HepG2 (cell line): ENCODE data around the gene MTA2. TPM values are rescaled to one million over a fixed set of nuclear protein-coding genes. Genes with fewer than 3 reads are reported as not detected.

Source experiments
- ARID3A ChIP-seq: IDR thresholded peaks from 2 replicates; pipeline ENCODE4 v1.6.1; 2012; ENCODE audit warnings: low read depth, low read length, improper control_type of control experiment
- ATF6 ChIP-seq: sonication (generic); formaldehyde crosslinking; conservative IDR thresholded peaks from 2 replicates; pipeline ENCODE4 v1.4.0; 2020; ENCODE audit warnings: missing genetic modification reagents
- ATF7-NPFF ChIP-seq: sonication (generic); formaldehyde crosslinking; IDR thresholded peaks from 2 replicates; pipeline ENCODE4 v1.8.1; 2023; ENCODE audit warnings: mild to moderate bottlenecking, low read depth, missing genetic modification reagents, moderate library complexity
- CHD2 ChIP-seq: IDR thresholded peaks from 2 replicates; pipeline ENCODE4 v1.6.1; 2011; ENCODE audit warnings: low read depth, low read length, improper control_type of control experiment
- ELF1 ChIP-seq: sonication (generic); formaldehyde crosslinking; IDR thresholded peaks from 2 replicates; pipeline ENCODE4 v1.4.0; 2020; ENCODE audit warnings: missing genetic modification reagents
- HNRNPK ChIP-seq: fragments of 200-400 bp; formaldehyde crosslinking; IDR thresholded peaks from 2 replicates; pipeline ENCODE4 v1.6.1; 2018; ENCODE audit warnings: low read length, low read depth, moderate library complexity, mild to moderate bottlenecking; ENCODE audit not compliant: poor library complexity, severe bottlenecking
- KLF9 ChIP-seq: IDR thresholded peaks from 2 replicates; pipeline ENCODE4 v1.6.1; 2016; ENCODE audit warnings: low read depth
- MAFG ChIP-seq: sonication (generic); formaldehyde crosslinking; IDR thresholded peaks from 2 replicates; pipeline ENCODE4 v1.5.1; 2020; ENCODE audit warnings: mild to moderate bottlenecking, missing genetic modification reagents
- RAD21 ChIP-seq: fragments of 450-650 bp; formaldehyde crosslinking; IDR thresholded peaks from 2 replicates; pipeline ENCODE4 v1.5.0; 2020; ENCODE audit warnings: mild to moderate bottlenecking
- RBFOX2 ChIP-seq: fragments of 200-400 bp; formaldehyde crosslinking; IDR thresholded peaks from 2 replicates; pipeline ENCODE4 v1.6.1; 2017; ENCODE audit warnings: low read depth, mild to moderate bottlenecking, low read length
- RFX5 ChIP-seq: IDR thresholded peaks from 2 replicates; pipeline ENCODE4 v1.6.1; 2011; ENCODE audit warnings: low read depth, low read length, improper control_type of control experiment
- SUZ12 ChIP-seq: fragments of 150-350 bp; IDR thresholded peaks from 2 replicates; pipeline ENCODE4 v1.6.1; 2014; ENCODE audit warnings: low read depth, low read length
- ZBTB21 ChIP-seq: sonication (generic); formaldehyde crosslinking; IDR thresholded peaks from 2 replicates; pipeline ENCODE4 v1.4.0; 2020; ENCODE audit warnings: missing genetic modification reagents
- ZFP36 ChIP-seq: fragments of 150-350 bp; IDR thresholded peaks from 2 replicates; pipeline ENCODE4 v1.6.1; 2018; ENCODE audit warnings: borderline replicate concordance, low read length, low read depth; ENCODE audit not compliant: partially characterized antibody
- ZMAT3 ChIP-seq: sonication (generic); formaldehyde crosslinking; conservative IDR thresholded peaks from 2 replicates; pipeline ENCODE4 v1.7.0; 2021; ENCODE audit warnings: missing genetic modification reagents
- ZNF333 ChIP-seq: sonication (generic); formaldehyde crosslinking; IDR thresholded peaks from 2 replicates; pipeline ENCODE4 v1.4.0; 2020; ENCODE audit warnings: mild to moderate bottlenecking, missing genetic modification reagents, borderline replicate concordance
- ZNF367 ChIP-seq: sonication (generic); formaldehyde crosslinking; IDR thresholded peaks from 2 replicates; pipeline ENCODE4 v1.4.0; 2020; ENCODE audit warnings: missing genetic modification reagents, borderline replicate concordance
- ZNF746 ChIP-seq: sonication (generic); formaldehyde crosslinking; IDR thresholded peaks from 2 replicates; pipeline ENCODE4 v1.8.0; 2022; ENCODE audit warnings: mild to moderate bottlenecking, missing genetic modification reagents
- polyA plus RNA-seq, 8 experiments: library from polyadenylated mRNA; depleted of rRNA in 3 of 8; stranded (reverse) in 7 of 8; unstranded in 1 of 8; fragments of >200 nt; fragmentation: Illumina TruSeq in 4 of 8; extraction: Trizol in 4 of 8; gene quantifications; 2 replicates each; pipeline versions ENCODE4 v1.2.1 to v1.2.3, GENCODE V29; 2011 to 2016; ENCODE audit warnings: low read depth in 4 of 8, missing spikeins in 1 of 8, mixed read lengths in 1 of 8; ENCODE audit not compliant: insufficient read depth in 1 of 8
- total RNA-seq, 5 experiments: library from RNA; depleted of rRNA; stranded (reverse); fragments of >200 nt; fragmentation: Illumina TruSeq; extraction: Trizol; gene quantifications; 2 replicates each; pipeline ENCODE4 v1.2.3, GENCODE V29; 2016; ENCODE audit warnings: low read depth in 1 of 5
- TF ChIP-seq, protein P1 (sequence below): sonication (generic); formaldehyde crosslinking; IDR thresholded peaks from 2 replicates; pipeline ENCODE4 v1.9.0; 2021; ENCODE audit warnings: missing genetic modification reagents, borderline replicate concordance
- TF ChIP-seq, protein P2 (sequence below): sonication (generic); formaldehyde crosslinking; conservative IDR thresholded peaks from 2 replicates; pipeline ENCODE4 v1.8.0; 2022; ENCODE audit warnings: low read depth, missing genetic modification reagents

Gene MTA2
- total and polyA plus RNA-seq, 2 of the 13 experiments (the other 11 are each of a cell fraction or from before 2014, with no cell fraction given): 14.0 to 70.0 TPM

GRCh38 chr11:62573592-62574362, 27.9 kb downstream of the MTA2 start, which contains the start of gene EEF1G (continued):
- TF ChIP-seq ZNF367 (CRISPR knock-in tag) (no peak), RAD21 (CRISPR knock-in tag) (no peak), ATF7-NPFF (CRISPR knock-in tag) (peak; percentile 23; the same call in 1 of the 2 replicates), ZFP36 (no peak), ZNF333 (no peak), RBFOX2 (peak; percentile 75), CHD2 (peak; percentile 87), MAFG (CRISPR knock-in tag) (no peak), ATF6 (CRISPR knock-in tag) (0 out of 2 replicates have a peak, but pooled peaks have one; percentile 49), ARID3A (no peak), ZNF746 (CRISPR knock-in tag) (0 out of 2 replicates have a peak, but pooled peaks have one; percentile 24), HNRNPK (no peak), ZBTB21 (CRISPR knock-in tag) (no peak), ZMAT3 (CRISPR knock-in tag) (0 out of 2 replicates have a peak, but pooled peaks have one; percentile 51), ELF1 (CRISPR knock-in tag) (no peak), KLF9 (CRISPR knock-in tag) (no peak; the same call in 1 of the 2 replicates), SUZ12 (no peak), RFX5 (0 out of 2 replicates have a peak, but pooled peaks have one; percentile 11)
- TF ChIP-seq, protein P1, sequence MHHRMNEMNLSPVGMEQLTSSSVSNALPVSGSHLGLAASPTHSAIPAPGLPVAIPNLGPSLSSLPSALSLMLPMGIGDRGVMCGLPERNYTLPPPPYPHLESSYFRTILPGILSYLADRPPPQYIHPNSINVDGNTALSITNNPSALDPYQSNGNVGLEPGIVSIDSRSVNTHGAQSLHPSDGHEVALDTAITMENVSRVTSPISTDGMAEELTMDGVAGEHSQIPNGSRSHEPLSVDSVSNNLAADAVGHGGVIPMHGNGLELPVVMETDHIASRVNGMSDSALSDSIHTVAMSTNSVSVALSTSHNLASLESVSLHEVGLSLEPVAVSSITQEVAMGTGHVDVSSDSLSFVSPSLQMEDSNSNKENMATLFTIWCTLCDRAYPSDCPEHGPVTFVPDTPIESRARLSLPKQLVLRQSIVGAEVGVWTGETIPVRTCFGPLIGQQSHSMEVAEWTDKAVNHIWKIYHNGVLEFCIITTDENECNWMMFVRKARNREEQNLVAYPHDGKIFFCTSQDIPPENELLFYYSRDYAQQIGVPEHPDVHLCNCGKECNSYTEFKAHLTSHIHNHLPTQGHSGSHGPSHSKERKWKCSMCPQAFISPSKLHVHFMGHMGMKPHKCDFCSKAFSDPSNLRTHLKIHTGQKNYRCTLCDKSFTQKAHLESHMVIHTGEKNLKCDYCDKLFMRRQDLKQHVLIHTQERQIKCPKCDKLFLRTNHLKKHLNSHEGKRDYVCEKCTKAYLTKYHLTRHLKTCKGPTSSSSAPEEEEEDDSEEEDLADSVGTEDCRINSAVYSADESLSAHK (CRISPR knock-in tag): no peak
- TF ChIP-seq, protein P2, sequence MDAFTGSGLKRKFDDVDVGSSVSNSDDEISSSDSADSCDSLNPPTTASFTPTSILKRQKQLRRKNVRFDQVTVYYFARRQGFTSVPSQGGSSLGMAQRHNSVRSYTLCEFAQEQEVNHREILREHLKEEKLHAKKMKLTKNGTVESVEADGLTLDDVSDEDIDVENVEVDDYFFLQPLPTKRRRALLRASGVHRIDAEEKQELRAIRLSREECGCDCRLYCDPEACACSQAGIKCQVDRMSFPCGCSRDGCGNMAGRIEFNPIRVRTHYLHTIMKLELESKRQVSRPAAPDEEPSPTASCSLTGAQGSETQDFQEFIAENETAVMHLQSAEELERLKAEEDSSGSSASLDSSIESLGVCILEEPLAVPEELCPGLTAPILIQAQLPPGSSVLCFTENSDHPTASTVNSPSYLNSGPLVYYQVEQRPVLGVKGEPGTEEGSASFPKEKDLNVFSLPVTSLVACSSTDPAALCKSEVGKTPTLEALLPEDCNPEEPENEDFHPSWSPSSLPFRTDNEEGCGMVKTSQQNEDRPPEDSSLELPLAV: no peak
